Nephron progenitor cell (in vitro differentiated cells): ENCODE data around the gene COL5A1.
A peak's percentile ranks its signal among the peaks of the same experiment; 100 is the strongest.

Experiments
- DNase-seq: peaks from one replicate; pipeline ENCODE4 v3.0.0; 2021
- H3K27ac Mint-ChIP-seq: 2 replicates; pipeline ENCODE4 v1.8.0; 2021; ENCODE audit warnings: mild to moderate bottlenecking, moderate library complexity, mixed read lengths
- H3K27me3 Mint-ChIP-seq: 2 replicates; pipeline ENCODE4 v1.8.0; 2021; ENCODE audit warnings: mild to moderate bottlenecking, low read depth, mixed read lengths; ENCODE audit not compliant: poor library complexity
- H3K36me3 Mint-ChIP-seq: 2 replicates; pipeline ENCODE4 v1.8.0; 2021; ENCODE audit warnings: low read depth, mixed read lengths
- H3K4me1 Mint-ChIP-seq: 2 replicates; pipeline ENCODE4 v1.8.0; 2021; ENCODE audit warnings: mixed read lengths
- H3K4me3 Mint-ChIP-seq: 2 replicates; pipeline ENCODE4 v1.8.0; 2021; ENCODE audit warnings: mild to moderate bottlenecking, moderate library complexity, mixed read lengths
- H3K9me3 Mint-ChIP-seq: 2 replicates; pipeline ENCODE4 v1.8.0; 2021; ENCODE audit warnings: mild to moderate bottlenecking, moderate library complexity, mixed read lengths
- CTCF ChIP-seq: fragments of 200-600 bp; sonication (generic); IDR thresholded peaks from 2 replicates; pipeline ENCODE4 v1.5.0; 2021; ENCODE audit warnings: antibody characterized with exemption

Gene COL5A1

GRCh38 chr9:134779640-134780039 lies 138.0 kb downstream of the COL5A1 start:
- Mint-ChIP-seq H3K4me3 (no peak overlapping the region), H3K27ac (no peak overlapping the region), H3K9me3 (no peaks in the 10 kb centered on the region), H3K27me3 (no peaks in the 10 kb centered on the region), H3K36me3 (no peaks in the 10 kb centered on the region), H3K4me1 (peaks cover 35% of the 10 kb centered on the region)
- no peak for DNase-seq
- no peak for TF ChIP-seq CTCF

GRCh38 chr9:134781591-134782302 lies 140.1 kb downstream of the COL5A1 start:
- H3K4me1 Mint-ChIP-seq = peaks cover 21% of the 10 kb centered on the region

GRCh38 chr9:134782921-134783698 lies 141.5 kb downstream of the COL5A1 start:
- Mint-ChIP-seq H3K27ac (no peak overlapping the region), H3K9me3 (no peaks in the 10 kb centered on the region), H3K36me3 (no peaks in the 10 kb centered on the region), H3K4me1 (peaks cover 21% of the 10 kb centered on the region), H3K27me3 (no peaks in the 10 kb centered on the region), H3K4me3 (no peak overlapping the region)
- no peak for DNase-seq
- TF ChIP-seq CTCF = no peak

More at GRCh38 chr9:134781591-134782302, 140.1 kb downstream of the COL5A1 start:
- H3K27me3 Mint-ChIP-seq = no peaks in the 10 kb centered on the region
- H3K36me3 Mint-ChIP-seq = no peaks in the 10 kb centered on the region
- H3K4me3 Mint-ChIP-seq = no peak overlapping the region
- peak; percentile 54 for DNase-seq
- H3K9me3 Mint-ChIP-seq = no peaks in the 10 kb centered on the region
- no peak overlapping the region for H3K27ac Mint-ChIP-seq
- peak; percentile 18 for TF ChIP-seq CTCF

- no peaks in the 10 kb centered on the region for H3K27me3 Mint-ChIP-seq
- DNase-seq = no peak
- no peaks in the 10 kb centered on the region for H3K9me3 Mint-ChIP-seq
- no peak for TF ChIP-seq CTCF
- H3K27ac Mint-ChIP-seq = no peak overlapping the region
- H3K36me3 Mint-ChIP-seq = no peaks in the 10 kb centered on the region
- no peak overlapping the region for H3K4me3 Mint-ChIP-seq
- peaks cover 21% of the 10 kb centered on the region for H3K4me1 Mint-ChIP-seq
Observed at GRCh38 chr9:134783699-134784039, 142.1 kb downstream of the COL5A1 start.

DNA sequence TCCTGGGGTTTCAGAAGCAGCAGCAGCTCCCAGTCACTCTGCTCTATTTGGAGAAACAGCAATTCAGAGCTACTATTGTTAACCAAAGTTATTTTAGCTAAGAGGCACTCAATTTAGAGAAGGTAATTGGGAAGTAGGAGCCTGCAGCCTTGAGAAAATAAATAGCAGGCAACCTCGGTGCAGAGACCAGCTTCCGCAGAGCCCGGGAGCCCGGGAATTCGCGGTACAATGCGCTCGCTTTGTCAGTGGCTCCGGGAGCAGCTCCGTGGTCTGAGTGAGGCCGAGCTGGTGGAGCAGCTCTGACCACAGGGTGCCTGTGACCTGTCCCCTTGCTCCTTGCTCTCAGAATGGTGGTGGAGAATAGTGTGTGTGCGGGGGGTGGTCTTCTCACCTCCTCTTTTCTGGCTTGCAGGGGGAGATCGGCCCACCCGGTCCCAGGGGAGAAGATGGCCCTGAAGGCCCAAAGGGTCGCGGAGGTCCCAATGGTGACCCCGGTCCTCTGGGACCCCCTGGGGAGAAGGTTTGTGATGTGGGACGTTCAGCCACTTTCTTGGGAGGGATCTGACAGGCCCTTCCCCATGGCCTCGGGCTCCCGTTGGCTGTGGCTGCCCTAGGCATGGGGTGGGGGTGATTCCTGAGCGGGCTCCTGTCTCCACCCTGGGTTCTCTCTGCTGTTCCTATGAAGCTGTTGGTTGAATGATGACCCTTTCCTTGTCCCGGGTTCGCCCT lies 143.1 kb downstream of the COL5A1 start:
- Mint-ChIP-seq H3K27ac (no peak overlapping the region), H3K36me3 (no peaks in the 10 kb centered on the region), H3K9me3 (no peaks in the 10 kb centered on the region), H3K4me1 (peaks cover 21% of the 10 kb centered on the region), H3K4me3 (no peak overlapping the region), H3K27me3 (no peaks in the 10 kb centered on the region)
- TF ChIP-seq CTCF = no peak
- DNase-seq = no peak
